Liver (tissue), 9 donors: Measurements from ENCODE around the gene NINJ2. TPM values are rescaled to one million over a fixed set of nuclear protein-coding genes. Genes with fewer than 3 reads are reported as not detected.

ENCODE experiments used
- DNase-seq: peaks from one replicate; pipeline ENCODE4 v3.0.0-alpha.2; 2017; ENCODE audit warnings: low spot score
- H3K27ac ChIP-seq, 2 donors: one replicate each; pipeline ENCODE4 v1.7.0; 2013; ENCODE audit warnings: inconsistent platforms in 2 of 2, low read length in 2 of 2, control low read depth in 1 of 2, low read depth in 1 of 2, mild to moderate bottlenecking in 1 of 2
- H3K27me3 ChIP-seq, 4 donors: one replicate each; pipeline versions ENCODE4 v1.6.1 to v1.7.0; 2013; ENCODE audit warnings: low read length in 3 of 4, inconsistent platforms in 1 of 4, mild to moderate bottlenecking in 1 of 4, moderate library complexity in 1 of 4; ENCODE audit not compliant: control insufficient read depth in 4 of 4, insufficient read depth in 4 of 4
- H3K36me3 ChIP-seq, 4 donors: one replicate each; pipeline versions ENCODE4 v1.6.1 to v1.7.0; 2013; ENCODE audit warnings: low read length in 3 of 4, mild to moderate bottlenecking in 3 of 4, low read depth in 1 of 4, moderate library complexity in 1 of 4; ENCODE audit not compliant: control insufficient read depth in 4 of 4, insufficient read depth in 3 of 4
- H3K4me1 ChIP-seq, 4 donors: one replicate each; pipeline versions ENCODE4 v1.6.1 to v1.7.0; 2013; ENCODE audit warnings: low read length in 3 of 4, mild to moderate bottlenecking in 3 of 4, moderate library complexity in 1 of 4; ENCODE audit not compliant: control insufficient read depth in 4 of 4, insufficient read depth in 4 of 4
- H3K4me3 ChIP-seq, 3 donors: one replicate each; pipeline versions ENCODE4 v1.6.1 to v1.7.0; 2013; ENCODE audit warnings: low read length in 3 of 3, control low read depth in 1 of 3, low read depth in 1 of 3, mild to moderate bottlenecking in 1 of 3
- H3K9ac ChIP-seq, 2 donors: one replicate each; pipeline ENCODE4 v1.7.0; 2013; ENCODE audit warnings: low read length in 2 of 2, mild to moderate bottlenecking in 2 of 2, moderate library complexity in 2 of 2, control low read depth in 1 of 2, low read depth in 1 of 2
- H3K9me3 ChIP-seq, 4 donors: one replicate each; pipeline versions ENCODE4 v1.6.1 to v1.7.0; 2013; ENCODE audit warnings: low read length in 3 of 4; ENCODE audit not compliant: control insufficient read depth in 4 of 4
- EGR1 ChIP-seq, 2 donors: IDR thresholded peaks; 2 replicates each; pipeline ENCODE4 v1.6.1; 2016 to 2018; ENCODE audit warnings: antibody characterized with exemption in 2 of 2, low read depth in 2 of 2
- FOXA1 ChIP-seq: IDR thresholded peaks from 2 replicates; pipeline ENCODE4 v1.6.1; 2016; ENCODE audit warnings: antibody characterized with exemption
- FOXA2 ChIP-seq: IDR thresholded peaks from 2 replicates; pipeline ENCODE4 v1.6.1; 2016; ENCODE audit warnings: antibody characterized with exemption
- GABPA ChIP-seq, 2 donors: IDR thresholded peaks in 1 of 2; conservative IDR thresholded peaks in 1 of 2; 2 replicates each; pipeline ENCODE4 v1.6.1; 2016; ENCODE audit warnings: antibody characterized with exemption in 2 of 2, mild to moderate bottlenecking in 1 of 2, moderate library complexity in 1 of 2
- HNF4A ChIP-seq, 2 donors: conservative IDR thresholded peaks; 2 replicates each; pipeline ENCODE4 v1.6.1; 2016; ENCODE audit warnings: antibody characterized with exemption in 2 of 2, mild to moderate bottlenecking in 2 of 2
- HNF4G ChIP-seq: IDR thresholded peaks from 2 replicates; pipeline ENCODE4 v1.6.1; 2016; ENCODE audit warnings: antibody characterized with exemption
- JUND ChIP-seq, 2 donors: IDR thresholded peaks; 2 replicates each; pipeline ENCODE4 v1.6.1; 2016; ENCODE audit warnings: antibody characterized with exemption in 2 of 2
- NR2F2 ChIP-seq: IDR thresholded peaks from 2 replicates; pipeline ENCODE4 v1.6.1; 2016; ENCODE audit warnings: antibody characterized with exemption
- RAD21 ChIP-seq, 2 donors: IDR thresholded peaks; 2 replicates each; pipeline ENCODE4 v1.6.1; 2016; ENCODE audit warnings: antibody characterized with exemption in 2 of 2, mild to moderate bottlenecking in 2 of 2
- RXRA ChIP-seq, 2 donors: IDR thresholded peaks; 2 replicates each; pipeline ENCODE4 v1.6.1; 2017 to 2018; ENCODE audit warnings: antibody characterized with exemption in 2 of 2, mild to moderate bottlenecking in 1 of 2
- SP1 ChIP-seq: IDR thresholded peaks from 2 replicates; pipeline ENCODE4 v1.6.1; 2018; ENCODE audit warnings: antibody characterized with exemption, mild to moderate bottlenecking
- TAF1 ChIP-seq: conservative IDR thresholded peaks from 2 replicates; pipeline ENCODE4 v1.6.1; 2016; ENCODE audit warnings: antibody characterized with exemption, mild to moderate bottlenecking
- YY1 ChIP-seq: IDR thresholded peaks from 2 replicates; pipeline ENCODE4 v1.6.1; 2016; ENCODE audit warnings: antibody characterized with exemption, mild to moderate bottlenecking
- WGBS: extraction: QIAGEN DNeasy Blood & Tissue Kit; methylation state at CpG from one replicate; pipeline ENCODE4 v1.1.7; 2013; 5-methylcytosine and 5-hydroxymethylcytosine counted together
- polyA plus RNA-seq, 2 donors: library from polyadenylated mRNA; stranded (reverse) in 1 of 2; unstranded in 1 of 2; fragments of 200-250 nt in 1 of 2; fragments of >200 nt in 1 of 2; fragmentation: Nextera tagmentation in 1 of 2; extraction: Ambion mirVana in 1 of 2; gene quantifications; one replicate each; pipeline versions ENCODE4 v1.2.1 to v1.2.3, GENCODE V29; 2013 to 2015
- total RNA-seq, 2 donors: library from RNA; depleted of rRNA; stranded (reverse); fragments of >200 nt; gene quantifications; one replicate each; pipeline ENCODE4 v1.2.3, GENCODE V29; 2014
- TF ChIP-seq, protein P1 (sequence below): IDR thresholded peaks from 2 replicates; pipeline ENCODE4 v1.6.1; 2016; ENCODE audit warnings: antibody characterized with exemption
- TF ChIP-seq, protein P2 (sequence below): IDR thresholded peaks from 2 replicates; pipeline ENCODE4 v1.6.1; 2016; ENCODE audit warnings: antibody characterized with exemption
- TF ChIP-seq, protein P3 (sequence below): IDR thresholded peaks from 2 replicates; pipeline ENCODE4 v1.6.1; 2016; ENCODE audit warnings: antibody characterized with exemption
- TF ChIP-seq, protein P4 (sequence below): fragments of 150-350 bp; IDR thresholded peaks from 2 replicates; pipeline ENCODE4 v1.5.1; 2017; ENCODE audit warnings: improper control_type of control experiment, low read depth, low read length; ENCODE audit not compliant: missing input control
- TF ChIP-seq, protein P5 (sequence below): IDR thresholded peaks from 2 replicates; pipeline ENCODE4 v1.6.1; 2016; ENCODE audit warnings: antibody characterized with exemption, mild to moderate bottlenecking
- donor health status: healthy.
- donor health status: healthy.
- donor health status: healthy.
- donor health status: healthy.
- donor health status: healthy.

NINJ2 gene
- total and polyA plus RNA-seq, 4 donors = 6.7 to 16.5 (median 15.4) TPM

DNA sequence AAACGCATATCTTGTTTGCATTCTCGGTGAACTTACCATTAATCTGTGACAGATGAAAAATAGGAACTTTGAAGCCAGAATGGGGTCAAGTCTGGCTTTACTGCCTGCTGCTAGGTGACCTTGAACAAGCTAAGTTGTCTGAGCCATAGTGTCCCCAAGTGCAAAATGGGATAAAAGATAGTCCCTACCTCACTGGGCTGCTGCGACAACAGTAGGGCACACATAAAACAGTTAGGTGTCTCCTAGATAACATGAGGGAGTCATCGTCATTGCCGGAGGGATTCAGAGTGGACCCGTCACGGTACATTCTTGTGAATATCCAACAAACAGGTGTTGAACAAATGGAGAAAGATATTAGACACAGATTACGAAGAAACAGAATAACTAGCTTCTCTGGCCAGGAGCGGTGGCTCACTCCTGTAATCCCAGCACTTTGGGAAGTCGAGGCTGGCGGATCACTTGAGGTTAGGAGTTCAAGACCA, 71.2 kb downstream of the NINJ2 start:
- H3K9me3 ChIP-seq = no peaks in the 10 kb centered on the region
- no peaks in the 10 kb centered on the region for H3K27me3 ChIP-seq
- TF ChIP-seq, protein P1, sequence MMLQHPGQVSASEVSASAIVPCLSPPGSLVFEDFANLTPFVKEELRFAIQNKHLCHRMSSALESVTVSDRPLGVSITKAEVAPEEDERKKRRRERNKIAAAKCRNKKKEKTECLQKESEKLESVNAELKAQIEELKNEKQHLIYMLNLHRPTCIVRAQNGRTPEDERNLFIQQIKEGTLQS = no peak
- TF ChIP-seq NR2F2 = no peak
- TF ChIP-seq, protein P2, sequence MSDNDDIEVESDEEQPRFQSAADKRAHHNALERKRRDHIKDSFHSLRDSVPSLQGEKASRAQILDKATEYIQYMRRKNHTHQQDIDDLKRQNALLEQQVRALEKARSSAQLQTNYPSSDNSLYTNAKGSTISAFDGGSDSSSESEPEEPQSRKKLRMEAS = no peak
- no peak for TF ChIP-seq EGR1 (IDR thresholded peaks at IDR 0.05; ENCODE audit: low read depth in 2 of 2)
- TF ChIP-seq, protein P3, sequence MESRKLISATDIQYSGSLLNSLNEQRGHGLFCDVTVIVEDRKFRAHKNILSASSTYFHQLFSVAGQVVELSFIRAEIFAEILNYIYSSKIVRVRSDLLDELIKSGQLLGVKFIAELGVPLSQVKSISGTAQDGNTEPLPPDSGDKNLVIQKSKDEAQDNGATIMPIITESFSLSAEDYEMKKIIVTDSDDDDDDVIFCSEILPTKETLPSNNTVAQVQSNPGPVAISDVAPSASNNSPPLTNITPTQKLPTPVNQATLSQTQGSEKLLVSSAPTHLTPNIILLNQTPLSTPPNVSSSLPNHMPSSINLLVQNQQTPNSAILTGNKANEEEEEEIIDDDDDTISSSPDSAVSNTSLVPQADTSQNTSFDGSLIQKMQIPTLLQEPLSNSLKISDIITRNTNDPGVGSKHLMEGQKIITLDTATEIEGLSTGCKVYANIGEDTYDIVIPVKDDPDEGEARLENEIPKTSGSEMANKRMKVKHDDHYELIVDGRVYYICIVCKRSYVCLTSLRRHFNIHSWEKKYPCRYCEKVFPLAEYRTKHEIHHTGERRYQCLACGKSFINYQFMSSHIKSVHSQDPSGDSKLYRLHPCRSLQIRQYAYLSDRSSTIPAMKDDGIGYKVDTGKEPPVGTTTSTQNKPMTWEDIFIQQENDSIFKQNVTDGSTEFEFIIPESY = no peak
- no peak for TF ChIP-seq RAD21 (IDR thresholded peaks at IDR 0.05)
- TF ChIP-seq HNF4G = no peak
- no peak for TF ChIP-seq FOXA2
- no peak for TF ChIP-seq HNF4A (conservative IDR thresholded peaks at IDR 0.05)
- TF ChIP-seq SP1 = no peak
- TF ChIP-seq JUND (IDR thresholded peaks at IDR 0.05) = no peak
- TF ChIP-seq, protein P4, sequence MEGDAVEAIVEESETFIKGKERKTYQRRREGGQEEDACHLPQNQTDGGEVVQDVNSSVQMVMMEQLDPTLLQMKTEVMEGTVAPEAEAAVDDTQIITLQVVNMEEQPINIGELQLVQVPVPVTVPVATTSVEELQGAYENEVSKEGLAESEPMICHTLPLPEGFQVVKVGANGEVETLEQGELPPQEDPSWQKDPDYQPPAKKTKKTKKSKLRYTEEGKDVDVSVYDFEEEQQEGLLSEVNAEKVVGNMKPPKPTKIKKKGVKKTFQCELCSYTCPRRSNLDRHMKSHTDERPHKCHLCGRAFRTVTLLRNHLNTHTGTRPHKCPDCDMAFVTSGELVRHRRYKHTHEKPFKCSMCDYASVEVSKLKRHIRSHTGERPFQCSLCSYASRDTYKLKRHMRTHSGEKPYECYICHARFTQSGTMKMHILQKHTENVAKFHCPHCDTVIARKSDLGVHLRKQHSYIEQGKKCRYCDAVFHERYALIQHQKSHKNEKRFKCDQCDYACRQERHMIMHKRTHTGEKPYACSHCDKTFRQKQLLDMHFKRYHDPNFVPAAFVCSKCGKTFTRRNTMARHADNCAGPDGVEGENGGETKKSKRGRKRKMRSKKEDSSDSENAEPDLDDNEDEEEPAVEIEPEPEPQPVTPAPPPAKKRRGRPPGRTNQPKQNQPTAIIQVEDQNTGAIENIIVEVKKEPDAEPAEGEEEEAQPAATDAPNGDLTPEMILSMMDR = no peak
- TF ChIP-seq RXRA (IDR thresholded peaks at IDR 0.05) = no peak
- TF ChIP-seq FOXA1 = no peak
- no peak for TF ChIP-seq GABPA (IDR thresholded peaks at IDR 0.05 in 1 of 2, conservative IDR thresholded peaks at IDR 0.05 in 1 of 2)
- TF ChIP-seq, protein P5, sequence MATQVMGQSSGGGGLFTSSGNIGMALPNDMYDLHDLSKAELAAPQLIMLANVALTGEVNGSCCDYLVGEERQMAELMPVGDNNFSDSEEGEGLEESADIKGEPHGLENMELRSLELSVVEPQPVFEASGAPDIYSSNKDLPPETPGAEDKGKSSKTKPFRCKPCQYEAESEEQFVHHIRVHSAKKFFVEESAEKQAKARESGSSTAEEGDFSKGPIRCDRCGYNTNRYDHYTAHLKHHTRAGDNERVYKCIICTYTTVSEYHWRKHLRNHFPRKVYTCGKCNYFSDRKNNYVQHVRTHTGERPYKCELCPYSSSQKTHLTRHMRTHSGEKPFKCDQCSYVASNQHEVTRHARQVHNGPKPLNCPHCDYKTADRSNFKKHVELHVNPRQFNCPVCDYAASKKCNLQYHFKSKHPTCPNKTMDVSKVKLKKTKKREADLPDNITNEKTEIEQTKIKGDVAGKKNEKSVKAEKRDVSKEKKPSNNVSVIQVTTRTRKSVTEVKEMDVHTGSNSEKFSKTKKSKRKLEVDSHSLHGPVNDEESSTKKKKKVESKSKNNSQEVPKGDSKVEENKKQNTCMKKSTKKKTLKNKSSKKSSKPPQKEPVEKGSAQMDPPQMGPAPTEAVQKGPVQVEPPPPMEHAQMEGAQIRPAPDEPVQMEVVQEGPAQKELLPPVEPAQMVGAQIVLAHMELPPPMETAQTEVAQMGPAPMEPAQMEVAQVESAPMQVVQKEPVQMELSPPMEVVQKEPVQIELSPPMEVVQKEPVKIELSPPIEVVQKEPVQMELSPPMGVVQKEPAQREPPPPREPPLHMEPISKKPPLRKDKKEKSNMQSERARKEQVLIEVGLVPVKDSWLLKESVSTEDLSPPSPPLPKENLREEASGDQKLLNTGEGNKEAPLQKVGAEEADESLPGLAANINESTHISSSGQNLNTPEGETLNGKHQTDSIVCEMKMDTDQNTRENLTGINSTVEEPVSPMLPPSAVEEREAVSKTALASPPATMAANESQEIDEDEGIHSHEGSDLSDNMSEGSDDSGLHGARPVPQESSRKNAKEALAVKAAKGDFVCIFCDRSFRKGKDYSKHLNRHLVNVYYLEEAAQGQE = no peak
- TF ChIP-seq YY1 = no peak
- TF ChIP-seq TAF1 = no peak
- H3K9ac ChIP-seq = no peak overlapping the region
- no peak overlapping the region for H3K4me3 ChIP-seq
- no peak for DNase-seq
- WGBS = 92% methylated on average over 11 of the region's 11 CpGs
- H3K27ac ChIP-seq = no peak overlapping the region
- no peaks in the 10 kb centered on the region for H3K36me3 ChIP-seq
- H3K4me1 ChIP-seq = peaks cover 0 to 6% (median 3%) of the 10 kb centered on the region in 4 donors
